Astrocyte of the spinal cord (primary cell): ENCODE data around the gene APBB3.
A peak's percentile ranks its signal among the peaks of the same experiment; 100 is the strongest.

Experiments
- DNase-seq: peaks from one replicate; pipeline ENCODE4 v3.0.0; 2011; ENCODE audit warnings: low read depth, low spot score
- H3K4me3 ChIP-seq: 2 replicates; pipeline ENCODE4 v1.5.1; 2011; ENCODE audit warnings: low read depth, mild to moderate bottlenecking, low read length, moderate library complexity
- CTCF ChIP-seq: IDR thresholded peaks from 2 replicates; pipeline ENCODE4 v1.5.1; 2012; ENCODE audit warnings: low read depth, mild to moderate bottlenecking, low read length, inconsistent platforms
- in situ Hi-C: cut with HindIII; loops from 2 replicates; pipeline ENCODE4 v1.10.0; 2017; ENCODE audit warnings: low sequenced_read_pairs

APBB3 gene

GRCh38 chr5:140569197-140569596 lies 4.8 kb upstream of the APBB3 start:
- no peak overlapping the region for H3K4me3 ChIP-seq
- no peak for TF ChIP-seq CTCF
- DNase-seq, result no peak
- in situ Hi-C loops, result no loop called here

- in situ Hi-C loops, result no loop called here
- TF ChIP-seq CTCF, result no peak
- no peak overlapping the region for H3K4me3 ChIP-seq
- DNase-seq, result no peak
Observed at GRCh38 chr5:140568443-140569063, 4.2 kb upstream of the APBB3 start.

GRCh38 chr5:140567871-140568270 lies 3.5 kb upstream of the APBB3 start:
- in situ Hi-C loops, result no loop called here
- no peak overlapping the region for H3K4me3 ChIP-seq
- no peak for TF ChIP-seq CTCF
- no peak for DNase-seq

GRCh38 chr5:140567136-140567818 lies 2.9 kb upstream of the APBB3 start:
- TF ChIP-seq CTCF, result no peak
- in situ Hi-C loops, result no loop called here
- no peak for DNase-seq
- H3K4me3 ChIP-seq, result no peak overlapping the region

- in situ Hi-C loops, result no loop called here
- no peak for DNase-seq
- no peak for TF ChIP-seq CTCF
- no peak overlapping the region for H3K4me3 ChIP-seq
Observed at GRCh38 chr5:140566665-140567064, 2.3 kb upstream of the APBB3 start.

- in situ Hi-C loops, result no loop called here
- TF ChIP-seq CTCF, result no peak
- peak overlapping the region; percentile 94 for H3K4me3 ChIP-seq
- no peak for DNase-seq
Observed at GRCh38 chr5:140565780-140566095, 1.3 kb upstream of the APBB3 start.
